Measurements from ENCODE around the gene KLF13. TPM values are rescaled to one million over a fixed set of nuclear protein-coding genes. Genes with fewer than 3 reads are reported as not detected.

Gene KLF13
- total and polyA plus RNA-seq, 10 of the 15 experiments (the other 5 are each of a cell fraction or from before 2014, with no cell fraction given), result 20.3 to 109 (median 51.4) TPM

- POLR2A ChIA-PET, result interaction anchor here (0.6 to 1.5 kb wide), 4 partner anchors 19 to 140 kb away, joined by 3 to 4 read pairs (median 3); no protein-coding TSS in a partner anchor
- Histone ChIP-seq H3K9me3 (replicated peaks; ENCODE audit: control insufficient read depth, insufficient read depth, low read length) (no peaks in the 10 kb centered on the region), H4K20me1 (ENCODE audit: control insufficient read depth, insufficient read depth) (no peaks in the 10 kb centered on the region), H3K27me3 (replicated peaks in 1 of 2; ENCODE audit: control insufficient read depth in 2 of 2, insufficient read depth in 2 of 2, low read length in 1 of 2) (no peaks in the 10 kb centered on the region), H3K79me2 (ENCODE audit: control insufficient read depth, insufficient read depth, low read length) (peaks cover 99% of the 10 kb centered on the region), H3K4me3 (0 out of 2 replicates have a peak overlapping the region, but pooled peaks have one; percentile 80), H3K27ac (ENCODE audit: control insufficient read depth, insufficient read depth) (peak overlapping the region; percentile 96), H3K9ac (ENCODE audit: control insufficient read depth, insufficient read depth, low read length) (no peak overlapping the region), H2AFZ (ENCODE audit: control insufficient read depth, low read depth, low read length) (no peak overlapping the region), H3K36me3 (ENCODE audit: control insufficient read depth in 2 of 2, insufficient read depth in 2 of 2, low read length in 1 of 2) (peaks cover 24 to 26% of the 10 kb centered on the region in 2 experiments; a peak in 3 of 4 replicates), H3K4me1 (ENCODE audit: control insufficient read depth, insufficient read depth, low read length) (peaks cover 86% of the 10 kb centered on the region), H3K4me2 (ENCODE audit: control insufficient read depth, insufficient read depth) (peak overlapping the region; percentile 99)
- BruUV-seq (replicated peaks), result no TSS peak
- RAD21 ChIA-PET (ENCODE audit: unreplicated experiment), result interaction anchor here (0.7 to 4.4 kb wide), 6 partner anchors 12 to 141 kb away, joined by 3 to 22 read pairs (median 14); partner anchors contain the start of gene KLF13
- in situ Hi-C loops (cut with MboI) (loop anchor here (25.0 kb wide), 2 partner anchors 711 to 1264 kb away; partner anchors contain the start of genes ARHGAP11A and ARHGAP11B), intact Hi-C loops (cut with micrococcal nuclease; ENCODE audit: unreplicated experiment) (loop anchor here (2.0 kb wide), 1 partner anchor 19 kb away; no protein-coding TSS in a partner anchor)
- CTCF ChIA-PET, result interaction anchor here (1.1 to 1.8 kb wide), 3 partner anchors 87 to 131 kb away, joined by 3 to 7 read pairs (median 3); no protein-coding TSS in a partner anchor
- SMC1A ChIA-PET (ENCODE audit: uncharacterized antibody, unreplicated experiment), result interaction anchor here (1.1 to 3.6 kb wide), 5 partner anchors 11 to 92 kb away, joined by 3 to 21 read pairs (median 6); no protein-coding TSS in a partner anchor
- DNase-seq (ENCODE audit: low read depth, low spot score) (no peak), ATAC-seq (no peak), FAIRE-seq (no peak)
- WGBS (ENCODE audit: insufficient coverage, insufficient replicate concordance, low lambda C conversion rate, missing lambda C conversion rate), result 90% methylated on average over 19 of the region's 19 CpGs
- TF ChIP-seq FOXM1 (IDR thresholded peaks at IDR 0.05; ENCODE audit: low read depth, low read length) (no peak), ZBED1 (IDR thresholded peaks at IDR 0.05; ENCODE audit: borderline replicate concordance) (no peak), RBBP5 (conservative IDR thresholded peaks at IDR 0.05) (no peak), MEF2B (IDR thresholded peaks at IDR 0.05; ENCODE audit: partially characterized antibody, poor library complexity, severe bottlenecking) (no peak), JUNB (IDR thresholded peaks at IDR 0.05) (no peak), IKZF1 (conservative IDR thresholded peaks at IDR 0.05) (no peak), ZNF592 (IDR thresholded peaks at IDR 0.05) (no peak), USF1 (IDR thresholded peaks at IDR 0.05; ENCODE audit: borderline replicate concordance, extremely low read length, insufficient read depth, low read depth, low read length) (no peak), TAF1 (IDR thresholded peaks at IDR 0.05; ENCODE audit: borderline replicate concordance, low read depth, low read length) (no peak), ATF3 (IDR thresholded peaks at IDR 0.05; ENCODE audit: borderline replicate concordance, extremely low read depth, low read depth, low read length) (no peak), PAX5 (IDR thresholded peaks at IDR 0.05; ENCODE audit: borderline replicate concordance, low read depth, low read length) (no peak), CHD1 (IDR thresholded peaks at IDR 0.05; ENCODE audit: low read depth, low read length) (no peak), WRNIP1 (IDR thresholded peaks at IDR 0.05; ENCODE audit: borderline replicate concordance, low read depth, low read length) (no peak), NR2C2 (IDR thresholded peaks at IDR 0.05; ENCODE audit: borderline replicate concordance, control insufficient read depth, insufficient read length, low read depth) (no peak), ZNF274 (IDR thresholded peaks at IDR 0.05; ENCODE audit: insufficient read depth, insufficient read length) (no peak), ZNF384 (IDR thresholded peaks at IDR 0.05; ENCODE audit: borderline replicate concordance, low read depth, low read length) (no peak)
Measured at GRCh38 chr15:31347981-31348803, 21.6 kb downstream of the KLF13 start.
